HG02798 (cell line): ENCODE results near the gene PPARD.
"Not testable (repeated sequence)": the region's sequence is repeated elsewhere in the genome, so short reads cannot be mapped to it uniquely, and the experiment has no call there.

Experiments used
- ATAC-seq: cut with Tn5 transposase; IDR thresholded peaks from one replicate; pipeline ENCODE4 v1.9.1; 2021; ENCODE audit warnings: mild to moderate bottlenecking; ENCODE audit not compliant: unreplicated experiment, poor library complexity

The PPARD gene

GRCh38 chr6:35342258-35343091, at the start of gene PPARD:
Gene PPARD (plus strand): TSS chr6:35342558. CDS start chr6:35411088, 68,530 bp downstream.
- ATAC-seq = peak; percentile 98

- no peak for ATAC-seq
Measured at GRCh38 chr6:35293681-35294080, 48.7 kb upstream of the PPARD start.

- ATAC-seq = no peak
Measured at GRCh38 chr6:35294308-35294945, 47.9 kb upstream of the PPARD start.

- no peak for ATAC-seq
Measured at GRCh38 chr6:35295036-35295435, 47.3 kb upstream of the PPARD start.

- ATAC-seq = no peak
Measured at GRCh38 chr6:35295521-35296315, 46.6 kb upstream of the PPARD start.

GRCh38 chr6:35296931-35297600, 45.3 kb upstream of the PPARD start:
- ATAC-seq = no peak

GRCh38 chr6:35297601-35298481, 44.5 kb upstream of the PPARD start, which contains the start of gene DEF6:
Gene DEF6 (plus strand): TSS chr6:35297818. CDS start chr6:35297857, 39 bp downstream.
- peak; percentile 83 for ATAC-seq

- no peak for ATAC-seq
Measured at GRCh38 chr6:35298625-35299140, 43.7 kb upstream of the PPARD start.

- no peak for ATAC-seq
Measured at GRCh38 chr6:35299674-35300073, 42.7 kb upstream of the PPARD start.

- no peak for ATAC-seq
Measured at GRCh38 chr6:35300848-35301247, 41.5 kb upstream of the PPARD start.

GRCh38 chr6:35302604-35303241, 39.6 kb upstream of the PPARD start:
- ATAC-seq = peak; percentile 84

- no peak for ATAC-seq
Measured at GRCh38 chr6:35304299-35304698, 38.1 kb upstream of the PPARD start.

- ATAC-seq = no peak
Measured at GRCh38 chr6:35305117-35305516, 37.2 kb upstream of the PPARD start.

- not testable (repeated sequence) for ATAC-seq
Measured at GRCh38 chr6:35307138-35307537, 35.2 kb upstream of the PPARD start.

- not testable (repeated sequence) for ATAC-seq
Measured at GRCh38 chr6:35308543-35308942, 33.8 kb upstream of the PPARD start.

GRCh38 chr6:35309611-35310264, 32.6 kb upstream of the PPARD start:
- no peak for ATAC-seq

- ATAC-seq = no peak
Measured at GRCh38 chr6:35310265-35310831, 32.0 kb upstream of the PPARD start.
